Keratinocyte (primary cell): ENCODE data around the gene MTHFD2L.

ENCODE experiments used
- CTCF ChIP-seq, 3 experiments: IDR thresholded peaks in 1 of 3; conservative IDR thresholded peaks in 1 of 3; optimal IDR thresholded peaks in 1 of 3; 2 replicates in 2 of 3; 3 replicates in 1 of 3; pipeline versions ENCODE3 to v1.5.1; 2011; ENCODE audit warnings: low read length in 3 of 3, mild to moderate bottlenecking in 3 of 3, moderate library complexity in 2 of 3, control low read depth in 1 of 3, inconsistent platforms in 1 of 3; ENCODE audit not compliant: insufficient read depth in 2 of 3; ENCODE audit errors: extremely low read depth in 1 of 3
- EZH2 ChIP-seq: IDR thresholded peaks from one replicate; pipeline ENCODE4 v1.6.1; 2012; ENCODE audit warnings: inconsistent platforms, mild to moderate bottlenecking, low read length, moderate library complexity

- TF ChIP-seq CTCF (optimal IDR thresholded peaks at IDR 0.05 in 1 of 3, IDR thresholded peaks at IDR 0.05 in 1 of 3, conservative IDR thresholded peaks at IDR 0.05 in 1 of 3; ENCODE audit: extremely low read depth in 1 of 3, insufficient read depth in 2 of 3, low read length in 3 of 3) (no peak), EZH2 (no peak)
Measured at GRCh38 chr4:74305000-74305399, 147.1 kb downstream of the MTHFD2L start.
